HG03064 (cell line): Measurements from ENCODE around the gene VIM.

Experiments used
- ATAC-seq: cut with Tn5 transposase; IDR thresholded peaks from one replicate; pipeline ENCODE4 v1.9.1; 2021; ENCODE audit warnings: low read depth; ENCODE audit not compliant: unreplicated experiment

VIM gene

GRCh38 chr10:17228091-17229015, at the start of gene VIM:
VIM (plus strand) TSS chr10:17228241; CDS start chr10:17229423, 1,182 bp downstream.
- ATAC-seq: peak; percentile 33

- ATAC-seq: no peak
These were observed 49.0 kb upstream of the VIM start for GRCh38 chr10:17179002-17179401.

- ATAC-seq: no peak
These were observed 46.9 kb upstream of the VIM start for GRCh38 chr10:17181110-17181509.

DNA sequence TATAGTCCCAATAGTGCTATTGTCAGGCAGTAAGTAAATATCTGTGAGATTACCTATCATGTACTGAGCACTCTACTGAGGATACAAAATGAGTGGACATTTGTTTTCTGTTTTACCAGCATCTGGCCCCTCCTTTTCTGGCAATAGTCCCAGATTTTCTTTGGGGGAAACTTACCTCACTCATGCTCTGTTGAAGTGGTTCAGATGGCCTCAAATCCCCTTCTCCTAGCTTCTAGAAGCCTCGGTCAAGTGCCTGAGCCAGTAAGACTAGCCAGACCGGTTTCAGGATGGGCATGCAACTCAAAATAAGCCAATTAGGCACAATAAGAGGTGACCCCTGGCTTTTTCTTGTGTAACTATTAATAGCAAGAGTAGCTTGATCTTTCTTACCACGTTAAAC, 46.3 kb upstream of the VIM start:
- ATAC-seq: no peak

DNA sequence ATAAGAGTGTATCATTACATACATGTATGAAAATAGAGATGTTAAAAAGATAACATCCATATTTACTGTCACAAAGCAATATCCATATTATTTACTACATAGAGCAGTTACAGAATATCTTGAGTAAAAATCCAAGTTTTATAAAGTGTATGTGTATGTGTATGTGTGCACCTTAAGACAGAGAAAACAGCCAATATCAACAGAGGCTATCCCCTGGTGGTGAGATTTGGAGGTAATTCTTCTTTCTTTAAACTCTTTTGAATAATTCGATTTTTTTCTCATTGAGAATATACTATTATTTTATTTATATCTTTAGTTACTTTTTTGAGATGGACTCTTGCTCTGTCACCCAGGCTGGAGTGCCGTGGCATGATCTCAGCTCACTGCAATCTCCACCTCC, 44.9 kb upstream of the VIM start:
- no peak for ATAC-seq

- no peak for ATAC-seq
These were observed 42.2 kb upstream of the VIM start for GRCh38 chr10:17185873-17186272.

DNA sequence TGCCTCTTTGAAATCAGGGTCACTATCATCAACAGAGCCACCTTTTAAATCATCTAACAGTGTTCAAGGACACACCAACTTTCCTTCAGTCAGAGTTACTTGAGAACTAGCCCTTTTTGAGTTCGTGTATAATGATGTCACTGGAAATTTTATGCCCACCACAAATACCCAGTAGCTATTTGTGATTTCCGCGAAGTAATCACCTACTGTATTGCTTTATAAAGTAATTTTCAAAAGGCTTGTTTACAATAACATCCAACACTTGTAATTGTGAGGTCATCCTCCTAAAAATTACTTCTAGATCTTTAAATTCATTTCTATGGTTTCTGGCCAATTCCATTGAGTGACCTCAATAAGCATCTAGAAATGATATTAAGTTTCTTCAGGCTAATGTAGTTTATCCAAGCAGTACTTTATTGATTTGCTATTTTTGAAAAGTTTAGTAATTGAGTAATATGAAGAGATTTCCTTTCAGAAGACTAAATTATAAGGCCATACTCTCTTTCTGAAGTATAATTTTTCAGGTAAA, 39.3 kb upstream of the VIM start:
- no peak for ATAC-seq

DNA sequence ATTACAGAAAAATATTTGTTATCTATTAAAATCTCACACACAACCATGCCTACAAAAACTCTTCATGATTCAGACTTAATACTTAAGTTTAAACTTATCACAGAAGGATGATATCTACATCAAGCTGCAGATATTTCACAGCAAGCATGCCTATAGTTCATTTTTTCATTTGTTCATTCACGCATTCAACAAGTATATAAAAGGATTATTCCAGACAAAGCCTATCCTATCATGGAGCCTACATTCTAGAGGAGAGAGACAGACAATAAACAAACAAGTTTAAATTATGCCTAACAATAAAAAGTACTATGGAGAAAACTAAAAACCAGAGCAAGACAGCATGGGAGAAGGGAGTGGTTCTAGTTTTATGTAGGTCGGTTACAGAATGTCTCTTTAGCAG, 37.4 kb upstream of the VIM start:
- ATAC-seq: no peak

- ATAC-seq: no peak
These were observed 33.0 kb upstream of the VIM start for GRCh38 chr10:17195083-17195482.

GRCh38 chr10:17196045-17196444, 32.0 kb upstream of the VIM start:
- no peak for ATAC-seq

DNA sequence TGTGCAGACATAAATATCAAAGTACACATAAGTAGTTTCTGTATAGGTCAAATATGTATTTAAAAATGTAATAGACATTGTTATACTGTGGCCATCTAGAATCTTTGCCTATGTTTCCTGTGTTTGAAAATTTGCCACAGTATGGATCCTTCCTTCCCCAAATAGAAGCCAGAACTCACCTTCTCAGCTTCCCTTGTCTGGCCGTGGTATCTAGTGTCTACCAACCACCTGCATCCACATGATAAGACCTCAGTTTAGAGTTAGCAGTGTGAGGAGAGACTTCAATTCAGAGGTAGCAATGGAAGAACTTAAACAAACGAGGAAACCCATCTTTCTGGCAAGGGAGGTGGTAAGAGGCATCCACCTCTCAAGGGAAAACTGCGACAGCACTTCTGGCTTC, 31.5 kb upstream of the VIM start:
- ATAC-seq: no peak

GRCh38 chr10:17199351-17199804, 28.7 kb upstream of the VIM start:
- no peak for ATAC-seq

DNA sequence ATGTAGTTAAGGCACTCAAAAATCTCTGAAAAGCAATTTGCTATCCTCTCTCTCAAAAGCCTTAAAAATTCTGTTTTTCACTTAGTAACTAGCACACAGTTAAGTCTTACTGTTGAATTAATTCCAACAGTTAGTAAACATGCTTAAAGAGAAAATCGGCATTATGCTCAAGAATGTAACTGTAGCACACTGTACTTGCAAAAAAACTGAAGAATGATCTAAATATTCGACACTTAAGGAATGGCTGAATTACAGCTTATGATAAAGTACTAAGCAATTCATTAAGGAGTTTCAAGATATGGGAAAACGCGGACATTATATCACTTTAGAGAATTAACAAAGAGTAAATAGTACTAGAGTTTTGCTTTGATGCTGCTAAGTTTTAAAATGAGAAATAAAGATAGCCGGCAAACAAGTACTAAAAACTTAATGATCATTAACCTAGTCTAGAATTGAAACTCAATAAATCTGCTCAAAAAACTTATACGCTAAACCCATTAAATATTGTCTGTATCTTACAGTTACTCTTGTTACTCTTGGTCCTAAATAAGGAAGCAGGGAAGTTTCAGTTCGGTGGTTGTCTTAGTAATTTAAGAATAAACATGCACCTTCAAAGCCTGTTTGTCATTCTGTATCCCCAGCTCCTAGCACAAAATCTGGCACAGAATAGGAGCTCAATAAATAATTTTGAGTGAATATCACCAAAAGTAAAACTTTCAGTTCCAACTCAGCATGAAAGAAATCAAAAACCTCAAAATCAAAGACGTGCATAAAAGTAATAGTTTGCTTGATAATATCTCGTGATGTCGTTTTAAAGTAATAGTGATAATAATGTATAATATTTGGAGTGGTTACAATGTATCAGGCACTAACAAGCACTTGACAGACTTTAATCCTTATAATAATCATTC, 27.8 kb upstream of the VIM start:
- ATAC-seq: no peak

GRCh38 chr10:17200912-17201793, 26.9 kb upstream of the VIM start, which contains the start of gene TRDMT1:
TRDMT1 (minus strand) TSS chr10:17201672; CDS start chr10:17201634, 38 bp downstream.
- peak; percentile 96 for ATAC-seq

GRCh38 chr10:17201794-17202116, 26.3 kb upstream of the VIM start:
- no peak for ATAC-seq

DNA sequence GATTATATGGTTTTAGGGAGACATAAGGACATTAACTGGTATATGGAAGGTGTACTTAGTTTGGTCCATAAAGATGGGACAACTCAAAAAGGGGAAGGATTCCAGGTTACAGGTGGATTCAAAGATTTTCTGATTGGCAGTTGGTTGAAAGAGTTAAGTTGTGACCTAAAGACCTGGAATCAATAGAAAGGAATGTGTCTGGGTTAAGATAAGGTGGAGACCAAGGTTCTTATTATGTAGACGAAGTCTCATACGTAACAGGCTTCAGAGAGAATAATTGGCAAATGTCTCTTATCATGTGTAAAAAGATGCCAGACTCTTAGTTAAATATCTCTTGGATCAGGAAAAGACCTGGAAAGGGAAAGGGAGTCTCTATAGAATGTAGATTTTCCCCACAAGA, 25.5 kb upstream of the VIM start:
- ATAC-seq: no peak

DNA sequence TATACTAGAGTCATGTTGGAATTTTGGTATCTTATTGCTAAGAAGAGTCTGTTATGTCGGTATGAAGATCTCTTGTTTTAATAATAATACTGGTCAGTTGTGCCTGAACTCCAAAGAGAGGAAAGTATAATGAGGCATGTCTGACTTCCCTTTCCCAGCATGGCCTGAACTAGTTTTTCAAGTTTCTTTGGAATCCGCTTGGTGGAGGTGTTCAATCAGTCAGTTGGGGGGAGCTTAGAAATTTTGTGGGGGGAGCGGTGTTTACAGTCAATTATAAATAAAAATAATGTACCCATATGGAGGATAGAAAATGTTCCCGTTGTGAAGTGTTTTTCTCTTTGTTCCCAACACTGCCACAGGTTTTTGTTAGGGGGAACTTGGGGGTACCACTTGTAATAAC, 25.0 kb upstream of the VIM start:
- no peak for ATAC-seq

GRCh38 chr10:17203416-17203815, 24.6 kb upstream of the VIM start:
- ATAC-seq: no peak

DNA sequence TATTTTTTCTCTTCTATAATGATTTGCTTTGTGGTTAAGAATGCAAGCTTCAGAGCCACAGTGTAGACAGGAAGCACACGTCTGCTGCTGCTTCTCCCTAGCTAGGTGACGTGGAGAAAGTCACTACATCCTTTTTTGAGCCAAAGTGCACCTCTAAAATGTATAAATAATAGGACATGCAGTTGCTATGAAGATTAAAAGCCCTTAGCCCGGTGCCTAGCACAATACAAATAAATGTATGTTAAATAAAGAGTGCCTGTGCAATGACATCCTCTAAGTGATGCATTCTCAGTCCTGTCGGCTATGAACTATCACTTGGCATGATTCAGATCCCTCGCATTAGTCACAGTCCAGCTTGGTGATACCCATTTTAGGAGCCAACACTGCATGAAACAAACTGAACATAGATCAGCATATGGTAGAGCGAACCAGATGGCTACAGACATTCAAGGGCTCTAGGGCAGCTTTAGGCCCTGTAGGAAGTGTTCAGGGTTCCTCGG, 21.8 kb upstream of the VIM start:
- ATAC-seq: peak; percentile 51

DNA sequence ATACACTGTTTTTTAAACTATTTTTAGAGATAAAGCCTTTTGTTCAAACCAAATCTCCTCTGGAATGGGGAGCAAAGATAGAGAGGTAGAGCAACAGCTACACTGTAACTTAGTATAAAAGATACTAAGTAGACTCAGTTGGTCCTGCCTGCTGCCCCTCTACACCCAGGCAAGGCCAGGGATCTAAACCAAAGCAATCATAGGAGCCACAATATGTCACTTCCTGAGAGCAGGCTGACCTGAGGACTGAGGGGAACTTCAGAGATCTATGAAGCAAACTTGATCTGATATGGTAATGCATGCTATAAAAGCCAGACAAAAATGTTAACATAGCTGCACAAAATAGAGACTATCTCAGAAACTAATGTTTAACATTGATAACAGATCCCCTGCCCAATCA, 19.6 kb upstream of the VIM start:
- ATAC-seq: no peak
